GM12873 (cell line): ENCODE measurements around the gene SEC63.

ENCODE experiments used
- CTCF ChIP-seq: IDR thresholded peaks from 2 replicates; pipeline ENCODE4 v1.5.1; 2012; ENCODE audit warnings: low read depth, mild to moderate bottlenecking, moderate library complexity, low read length, control low read depth; ENCODE audit not compliant: insufficient read depth; ENCODE audit errors: missing control alignments

SEC63 gene

GRCh38 chr6:107817784-107818183, 140.2 kb downstream of the SEC63 start:
- no peak for TF ChIP-seq CTCF
